Measurements from ENCODE around the gene GPR25.

DNA sequence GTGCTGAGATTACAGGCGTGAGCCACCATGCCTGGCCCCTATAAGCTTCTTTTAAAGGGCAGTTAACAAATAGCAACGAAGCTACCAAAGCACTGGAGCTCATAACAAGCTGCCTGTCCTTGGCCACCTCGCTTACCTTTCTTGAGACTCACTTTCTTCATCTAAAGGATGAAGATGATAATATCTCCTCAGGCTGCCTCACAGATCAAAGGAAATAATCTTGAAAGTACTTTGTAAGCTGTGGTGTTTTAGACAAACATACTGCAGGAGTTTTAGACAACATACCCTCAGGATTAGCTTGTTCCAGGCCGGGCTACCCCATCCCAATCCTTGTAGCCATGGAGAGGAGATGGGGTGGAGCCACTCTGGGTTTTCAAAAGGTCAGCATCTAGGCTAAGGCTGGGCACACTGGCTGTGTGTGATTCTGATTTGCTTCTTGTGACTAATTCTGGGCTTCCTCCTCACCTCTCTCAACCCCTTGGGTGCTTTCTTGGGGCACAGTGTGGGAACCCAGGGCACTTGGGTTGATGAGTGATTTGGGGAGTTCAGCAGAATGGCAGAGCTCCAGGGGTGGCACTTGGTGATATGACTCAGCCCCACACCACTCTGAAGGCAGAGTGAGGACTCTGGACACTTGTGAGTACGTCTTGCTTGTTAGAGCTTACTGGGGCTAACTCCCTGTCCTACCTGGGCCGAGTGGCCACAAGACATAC is 5.2 kb downstream of the GPR25 start:
- TF ChIP-seq POLR2AphosphoS5 (IDR thresholded peaks at IDR 0.05) (no peak), POLR2A (IDR thresholded peaks at IDR 0.05) (no peak), EP300 (IDR thresholded peaks at IDR 0.05; ENCODE audit: low read depth) (no peak)
- TF ChIP-seq, protein P1, sequence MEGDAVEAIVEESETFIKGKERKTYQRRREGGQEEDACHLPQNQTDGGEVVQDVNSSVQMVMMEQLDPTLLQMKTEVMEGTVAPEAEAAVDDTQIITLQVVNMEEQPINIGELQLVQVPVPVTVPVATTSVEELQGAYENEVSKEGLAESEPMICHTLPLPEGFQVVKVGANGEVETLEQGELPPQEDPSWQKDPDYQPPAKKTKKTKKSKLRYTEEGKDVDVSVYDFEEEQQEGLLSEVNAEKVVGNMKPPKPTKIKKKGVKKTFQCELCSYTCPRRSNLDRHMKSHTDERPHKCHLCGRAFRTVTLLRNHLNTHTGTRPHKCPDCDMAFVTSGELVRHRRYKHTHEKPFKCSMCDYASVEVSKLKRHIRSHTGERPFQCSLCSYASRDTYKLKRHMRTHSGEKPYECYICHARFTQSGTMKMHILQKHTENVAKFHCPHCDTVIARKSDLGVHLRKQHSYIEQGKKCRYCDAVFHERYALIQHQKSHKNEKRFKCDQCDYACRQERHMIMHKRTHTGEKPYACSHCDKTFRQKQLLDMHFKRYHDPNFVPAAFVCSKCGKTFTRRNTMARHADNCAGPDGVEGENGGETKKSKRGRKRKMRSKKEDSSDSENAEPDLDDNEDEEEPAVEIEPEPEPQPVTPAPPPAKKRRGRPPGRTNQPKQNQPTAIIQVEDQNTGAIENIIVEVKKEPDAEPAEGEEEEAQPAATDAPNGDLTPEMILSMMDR (IDR thresholded peaks at IDR 0.05), result no peak
